PC-9 (cell line): ENCODE measurements around the gene RTN4RL1. TPM values are rescaled to one million over a fixed set of nuclear protein-coding genes. Genes with fewer than 3 reads are reported as not detected.

ENCODE experiments used
- BruUV-seq: library from RNA; stranded (reverse); fragments of 400-500 nt; replicated peaks from 2 replicates; lab custom pipeline; 2021; lab: Mats Ljungman, UMichigan
- CTCF ChIA-PET: fragments of 300-600 bp; sonication (Branson Sonifier 250); formaldehyde crosslinking; loops from one replicate; lab custom pipeline; 2022; ENCODE audit warnings: antibody characterized with exemption; lab: Charles Lee
- POLR2A ChIA-PET: fragments of 300-600 bp; sonication (Branson Sonifier 250); formaldehyde crosslinking; loops from one replicate; lab custom pipeline; 2022; ENCODE audit warnings: antibody characterized with exemption; ENCODE audit not compliant: unreplicated experiment; lab: Charles Lee
- DNase-seq, 2 experiments: peaks; one replicate each; pipeline versions ENCODE4 v3.0.0 to v3.0.0-alpha.2; 2015 to 2022; ENCODE audit warnings: mixed read lengths in 1 of 2
- H2AFZ ChIP-seq: fragments of 200-600 bp; sonication (generic); 2 replicates; pipeline ENCODE4 v1.8.1; 2017; ENCODE audit warnings: antibody characterized with exemption
- H3F3A ChIP-seq: fragments of 200-600 bp; sonication (generic); 2 replicates; pipeline ENCODE4 v1.8.1; 2017; ENCODE audit warnings: antibody characterized with exemption, mild to moderate bottlenecking, low read depth; ENCODE audit not compliant: insufficient read depth
- H3K27ac ChIP-seq: fragments of 200-600 bp; sonication (generic); 2 replicates; pipeline ENCODE4 v1.6.1; 2016; ENCODE audit warnings: mixed run types
- H3K27me3 ChIP-seq: fragments of 200-600 bp; sonication (generic); 2 replicates; pipeline ENCODE4 v1.6.1; 2016; ENCODE audit warnings: low read depth, mixed run types; ENCODE audit not compliant: insufficient read depth
- H3K36me3 ChIP-seq: fragments of 200-600 bp; sonication (generic); 2 replicates; pipeline ENCODE4 v1.6.1; 2016; ENCODE audit warnings: low read depth, mixed run types
- H3K4me1 ChIP-seq: fragments of 200-600 bp; sonication (generic); replicated peaks from 2 replicates; pipeline ENCODE4 v1.6.1; 2016; ENCODE audit warnings: mixed run types; ENCODE audit not compliant: insufficient read depth
- H3K4me2 ChIP-seq: fragments of 200-600 bp; sonication (generic); 2 replicates; pipeline ENCODE4 v1.6.1; 2017; ENCODE audit warnings: mixed run types
- H3K4me3 ChIP-seq: fragments of 200-600 bp; sonication (generic); 2 replicates; pipeline ENCODE4 v1.6.1; 2016; ENCODE audit warnings: mixed run types
- H3K79me2 ChIP-seq: fragments of 200-600 bp; sonication (generic); 2 replicates; pipeline ENCODE4 v1.6.1; 2017; ENCODE audit warnings: low read depth, mixed run types
- H3K9me2 ChIP-seq: fragments of 200-600 bp; sonication (generic); 2 replicates; pipeline ENCODE4 v1.8.1; 2017; ENCODE audit warnings: mild to moderate bottlenecking; ENCODE audit not compliant: insufficient read depth
- H3K9me3 ChIP-seq: fragments of 200-600 bp; sonication (generic); 2 replicates; pipeline ENCODE4 v1.8.1; 2016; ENCODE audit warnings: low read depth; ENCODE audit not compliant: insufficient read depth
- H4K20me1 ChIP-seq: fragments of 200-600 bp; sonication (generic); 2 replicates; pipeline ENCODE4 v1.8.1; 2017; ENCODE audit not compliant: insufficient read depth
- CTCF ChIP-seq: fragments of 200-600 bp; sonication (generic); conservative IDR thresholded peaks from 2 replicates; pipeline ENCODE4 v1.6.1; 2017; ENCODE audit warnings: mixed run types, antibody characterized with exemption, mild to moderate bottlenecking, moderate library complexity
- EZH2 ChIP-seq: fragments of 200-600 bp; sonication (generic); IDR thresholded peaks from 2 replicates; pipeline ENCODE4 v1.8.0; 2017; ENCODE audit warnings: antibody characterized with exemption, low read depth
- intact Hi-C: fragments of 100-400 bp; cut with micrococcal nuclease; formaldehyde crosslinking; loops from one replicate; pipeline ENCODE4 v1.10.0; 2022; ENCODE audit not compliant: unreplicated experiment
- total RNA-seq: library from RNA; stranded (reverse); gene quantifications from 2 replicates; pipeline ENCODE4 v1.2.3, GENCODE V29; 2021

The RTN4RL1 gene
- total RNA-seq, 1 experiment from 2014 or later: 0.13 TPM

- Histone ChIP-seq H3F3A (no peaks in the 10 kb centered on the region), H3K27ac (no peak overlapping the region), H3K4me2 (no peak overlapping the region), H3K27me3 (no peaks in the 10 kb centered on the region), H2AFZ (no peak overlapping the region), H3K79me2 (no peaks in the 10 kb centered on the region), H3K4me3 (no peak overlapping the region), H3K9me3 (no peaks in the 10 kb centered on the region), H3K36me3 (no peaks in the 10 kb centered on the region), H4K20me1 (no peaks in the 10 kb centered on the region), H3K9me2 (no peaks in the 10 kb centered on the region), H3K4me1 (no peaks in the 10 kb centered on the region)
- BruUV-seq: no TSS peak
- intact Hi-C loops: no loop called here
- POLR2A ChIA-PET: no interaction called here
- CTCF ChIA-PET: no interaction called here
- no peak for TF ChIP-seq EZH2
- TF ChIP-seq CTCF: no peak
- no peak for DNase-seq
These were observed 87.7 kb downstream of the RTN4RL1 start for GRCh38 chr17:1937461-1937860.

- intact Hi-C loops: no loop called here
- Histone ChIP-seq H3K27me3 (no peaks in the 10 kb centered on the region), H3K4me1 (no peaks in the 10 kb centered on the region), H3K9me3 (no peaks in the 10 kb centered on the region), H3F3A (no peaks in the 10 kb centered on the region), H4K20me1 (no peaks in the 10 kb centered on the region), H3K4me3 (no peak overlapping the region), H3K27ac (no peak overlapping the region), H3K4me2 (no peak overlapping the region), H3K79me2 (no peaks in the 10 kb centered on the region), H3K36me3 (no peaks in the 10 kb centered on the region), H2AFZ (no peak overlapping the region), H3K9me2 (no peaks in the 10 kb centered on the region)
- CTCF ChIA-PET: no interaction called here
- BruUV-seq: no TSS peak
- POLR2A ChIA-PET: no interaction called here
- TF ChIP-seq CTCF: no peak
- TF ChIP-seq EZH2: no peak
- DNase-seq: no peak
These were observed 88.4 kb downstream of the RTN4RL1 start for GRCh38 chr17:1936766-1937165.

- Histone ChIP-seq H3K36me3 (no peaks in the 10 kb centered on the region), H4K20me1 (no peaks in the 10 kb centered on the region), H3K4me2 (no peak overlapping the region), H3K9me2 (no peaks in the 10 kb centered on the region), H3K79me2 (no peaks in the 10 kb centered on the region), H3K27ac (no peak overlapping the region), H2AFZ (no peak overlapping the region), H3K4me1 (no peaks in the 10 kb centered on the region), H3K4me3 (no peak overlapping the region), H3K27me3 (no peaks in the 10 kb centered on the region), H3K9me3 (no peaks in the 10 kb centered on the region), H3F3A (no peaks in the 10 kb centered on the region)
- no TSS peak for BruUV-seq
- intact Hi-C loops: no loop called here
- TF ChIP-seq EZH2 (no peak), CTCF (no peak)
- POLR2A ChIA-PET: no interaction called here
- CTCF ChIA-PET: no interaction called here
- DNase-seq: no peak
These were observed 90.2 kb downstream of the RTN4RL1 start for GRCh38 chr17:1934901-1935300.
